ENCODE data around the gene MYH9. TPM values are rescaled to one million over a fixed set of nuclear protein-coding genes. Genes with fewer than 3 reads are reported as not detected.

The MYH9 gene
- total and polyA plus RNA-seq, 5 experiments from 2014 or later, result 51.2 to 718 (median 389) TPM

- peak overlapping the region in 7 of 10 donors; percentile 11 to 74 (median 28) for H3K27ac Mint-ChIP-seq
- POLR2A ChIA-PET, result interaction anchor here (1.0 to 2.0 kb wide), 4 partner anchors 10 to 160 kb away, joined by 3 to 9 read pairs (median 6); no protein-coding TSS in a partner anchor
- no peak for ATAC-seq
Observed at GRCh38 chr22:36308880-36309279, 78.9 kb downstream of the MYH9 start.

GRCh38 chr22:36306227-36306626 lies 81.5 kb downstream of the MYH9 start:
- H3K9me3 Mint-ChIP-seq, result no peaks in the 10 kb centered on the region
- POLR2A ChIA-PET, result interaction anchor here (0.5 kb wide), 1 partner anchor 37 kb away, joined by 4 read pairs; no protein-coding TSS in a partner anchor
- H3K36me3 Mint-ChIP-seq, result peaks cover 4 to 96% (median 35%) of the 10 kb centered on the region in 3 donors
- H3K4me1 Mint-ChIP-seq, result peaks cover 6 to 17% (median 8%) of the 10 kb centered on the region in 4 donors
- no peak for ATAC-seq
- peak overlapping the region in 5 of 10 donors; percentile 31 to 90 (median 50) for H3K27ac Mint-ChIP-seq
- H3K4me3 Mint-ChIP-seq, result no peak overlapping the region
- no peak for DNase-seq
- H3K27me3 Mint-ChIP-seq, result no peaks in the 10 kb centered on the region

More at GRCh38 chr22:36308880-36309279, 78.9 kb downstream of the MYH9 start:
- peaks cover 0 to 9% (median under 1%) of the 10 kb centered on the region in 4 donors for H3K4me1 Mint-ChIP-seq
- no peak for DNase-seq
- H3K9me3 Mint-ChIP-seq, result no peaks in the 10 kb centered on the region
- no peak overlapping the region for H3K4me3 Mint-ChIP-seq
- peaks cover 4 to 96% (median 28%) of the 10 kb centered on the region in 3 donors for H3K36me3 Mint-ChIP-seq
- H3K27me3 Mint-ChIP-seq, result no peaks in the 10 kb centered on the region

- POLR2A ChIA-PET, result interaction anchor here (0.5 to 1.1 kb wide), 4 partner anchors 9 to 79 kb away, joined by 3 to 4 read pairs (median 3); no protein-coding TSS in a partner anchor
- Mint-ChIP-seq H3K9me3 (no peaks in the 10 kb centered on the region), H3K4me3 (no peak overlapping the region), H3K27me3 (no peaks in the 10 kb centered on the region), H3K4me1 (peaks cover 6 to 21% (median 8%) of the 10 kb centered on the region in 4 donors), H3K27ac (peak overlapping the region in 6 of 10 donors; percentile 25 to 90 (median 50)), H3K36me3 (peaks cover 4 to 96% (median 39%) of the 10 kb centered on the region in 3 donors)
- ATAC-seq, result no peak
- no peak for DNase-seq
Observed at GRCh38 chr22:36305813-36306212, 82.0 kb downstream of the MYH9 start.

- H3K4me1 Mint-ChIP-seq, result peaks cover 6 to 24% (median 8%) of the 10 kb centered on the region in 4 donors
- H3K9me3 Mint-ChIP-seq, result no peaks in the 10 kb centered on the region
- POLR2A ChIA-PET, result interaction anchor here (0.9 to 1.3 kb wide), 2 partner anchors 13 to 73 kb away, joined by 3 to 5 read pairs; no protein-coding TSS in a partner anchor
- peaks cover 4 to 98% (median 42%) of the 10 kb centered on the region in 3 donors for H3K36me3 Mint-ChIP-seq
- peak overlapping the region in 1 of 10 donors; percentile 19 for H3K4me3 Mint-ChIP-seq
- ATAC-seq (no peak), DNase-seq (no peak)
- peak overlapping the region in 3 of 10 donors; percentile 62 to 76 (median 62) for H3K27ac Mint-ChIP-seq
- no peaks in the 10 kb centered on the region for H3K27me3 Mint-ChIP-seq
Observed at GRCh38 chr22:36304429-36304828, 83.3 kb downstream of the MYH9 start.

DNA sequence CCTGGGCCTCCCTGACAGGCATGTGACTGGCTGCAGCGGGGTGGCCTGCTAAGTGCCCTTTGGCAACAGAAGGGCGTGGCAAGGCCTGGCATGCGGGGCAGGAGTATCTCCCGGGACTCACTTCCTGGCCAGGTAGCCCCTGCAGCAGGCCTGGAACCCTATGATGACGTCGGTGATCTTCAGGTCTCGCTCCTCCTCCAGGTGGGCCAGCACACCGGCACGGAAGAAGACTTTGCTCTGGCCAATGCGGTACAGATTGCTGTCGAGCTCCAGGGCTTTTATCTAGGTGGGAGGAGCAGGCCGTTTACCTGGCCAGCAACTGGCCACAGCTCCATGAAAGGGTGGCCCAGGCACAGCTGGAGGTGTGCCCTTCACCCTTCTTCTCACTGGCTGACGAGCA lies 83.9 kb downstream of the MYH9 start:
- Mint-ChIP-seq H3K27me3 (no peaks in the 10 kb centered on the region), H3K4me3 (peak overlapping the region in 1 of 10 donors; percentile 12), H3K27ac (peak overlapping the region in 5 of 10 donors; percentile 49 to 83 (median 62)), H3K4me1 (peaks cover 6 to 21% (median 8%) of the 10 kb centered on the region in 4 donors), H3K9me3 (no peaks in the 10 kb centered on the region), H3K36me3 (peaks cover 4 to 97% (median 37%) of the 10 kb centered on the region in 3 donors)
- POLR2A ChIA-PET, result interaction anchor here (0.9 to 3.0 kb wide), 2 partner anchors 73 to 81 kb away, joined by 3 to 13 read pairs; no protein-coding TSS in a partner anchor
- ATAC-seq, result no peak
- no peak for DNase-seq

DNA sequence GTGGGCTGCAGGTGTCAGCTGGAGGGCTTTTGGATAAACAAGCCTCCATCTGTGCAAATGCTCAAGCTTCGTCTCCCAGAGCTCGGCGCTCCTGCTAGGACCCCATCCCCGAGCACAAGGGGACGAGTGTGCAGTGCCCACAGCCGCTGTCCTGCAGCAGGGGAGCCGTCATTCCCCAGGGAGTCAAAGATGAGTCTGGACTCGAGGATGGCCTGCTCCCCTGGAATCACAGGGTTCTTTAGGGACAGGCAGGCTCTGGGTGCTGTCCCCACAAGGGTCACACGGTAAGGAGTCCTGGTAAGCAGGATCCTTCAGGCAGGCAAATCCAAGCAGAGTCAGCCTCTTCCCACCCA lies 84.7 kb downstream of the MYH9 start:
- POLR2A ChIA-PET, result interaction anchor here (0.7 to 4.6 kb wide), 5 partner anchors 18 to 167 kb away, joined by 3 to 28 read pairs (median 13); no protein-coding TSS in a partner anchor
- H3K27ac Mint-ChIP-seq, result peak overlapping the region in 4 of 10 donors; percentile 9 to 61 (median 31)
- peak overlapping the region in 1 of 10 donors; percentile 24 for H3K4me3 Mint-ChIP-seq
- H3K36me3 Mint-ChIP-seq, result peaks cover 4 to 96% (median 34%) of the 10 kb centered on the region in 3 donors
- DNase-seq (no peak), ATAC-seq (no peak)
- peaks cover 6 to 22% (median 8%) of the 10 kb centered on the region in 4 donors for H3K4me1 Mint-ChIP-seq
- no peaks in the 10 kb centered on the region for H3K27me3 Mint-ChIP-seq
- H3K9me3 Mint-ChIP-seq, result no peaks in the 10 kb centered on the region

- H3K9me3 Mint-ChIP-seq, result no peaks in the 10 kb centered on the region
- H3K36me3 Mint-ChIP-seq, result peaks cover 4 to 96% (median 34%) of the 10 kb centered on the region in 3 donors
- ATAC-seq, result no peak
- POLR2A ChIA-PET, result interaction anchor here (0.5 to 4.6 kb wide), 9 partner anchors 10 to 169 kb away, joined by 3 to 28 read pairs (median 3); no protein-coding TSS in a partner anchor
- peak overlapping the region in 1 of 10 donors; percentile 10 for H3K4me3 Mint-ChIP-seq
- H3K27ac Mint-ChIP-seq, result peak overlapping the region in 6 of 10 donors; percentile 9 to 61 (median 32)
- peaks cover 6 to 23% (median 8%) of the 10 kb centered on the region in 4 donors for H3K4me1 Mint-ChIP-seq
- no peaks in the 10 kb centered on the region for H3K27me3 Mint-ChIP-seq
- no peak for DNase-seq
Observed at GRCh38 chr22:36302439-36303114, 85.2 kb downstream of the MYH9 start.

DNA sequence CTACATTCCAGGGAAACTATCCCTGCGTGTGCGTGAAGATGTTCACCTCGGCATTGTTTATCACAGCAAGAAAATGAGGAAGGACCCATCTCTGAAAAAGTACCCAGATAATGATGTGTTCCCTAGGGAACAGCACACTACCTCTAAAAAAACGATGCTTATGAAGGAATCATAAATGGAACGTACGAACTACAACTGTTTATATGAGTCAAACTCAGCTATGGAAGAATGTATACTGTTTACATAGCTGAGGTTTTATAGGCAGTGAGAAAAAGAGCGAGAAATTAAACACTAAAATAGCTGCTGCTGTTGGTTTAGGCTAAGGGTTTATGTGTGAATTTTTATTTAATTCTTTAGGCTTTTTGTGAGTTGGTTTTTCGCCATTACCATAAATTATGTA lies 85.9 kb downstream of the MYH9 start:
- no peak for ATAC-seq
- H3K4me1 Mint-ChIP-seq, result peaks cover 8 to 24% (median 11%) of the 10 kb centered on the region in 4 donors
- H3K27ac Mint-ChIP-seq, result peak overlapping the region; percentile 34 to 93 (median 86)
- no peaks in the 10 kb centered on the region for H3K27me3 Mint-ChIP-seq
- DNase-seq, result no peak
- no peaks in the 10 kb centered on the region for H3K9me3 Mint-ChIP-seq
- peaks cover 0 to 96% (median 32%) of the 10 kb centered on the region in 3 donors for H3K36me3 Mint-ChIP-seq
- POLR2A ChIA-PET, result interaction anchor here (0.5 to 4.6 kb wide), 12 partner anchors 8 to 170 kb away, joined by 3 to 28 read pairs (median 5); no protein-coding TSS in a partner anchor
- H3K4me3 Mint-ChIP-seq, result peak overlapping the region in 1 of 10 donors; percentile 39

DNA sequence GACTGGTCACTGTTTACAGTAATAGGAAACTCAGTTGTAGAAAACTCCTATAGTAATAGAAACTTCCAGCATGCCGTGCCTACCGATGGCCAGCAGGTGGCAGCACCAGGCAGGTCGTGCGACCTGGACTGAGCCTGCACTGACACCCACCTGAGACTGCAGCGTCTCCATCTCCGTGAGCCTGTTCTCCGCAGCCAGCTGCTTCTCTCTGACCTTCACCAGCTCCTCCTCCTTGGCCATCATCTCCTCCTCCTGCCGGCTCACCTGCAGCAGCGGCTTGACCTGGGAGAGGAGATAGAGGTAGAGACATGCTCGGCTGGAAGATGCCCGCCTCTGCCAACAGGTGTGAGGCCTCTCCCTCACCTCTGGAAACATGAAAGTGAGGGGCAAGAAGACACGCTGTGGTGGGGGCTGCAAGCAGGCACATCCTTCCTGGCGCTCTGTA lies 86.4 kb downstream of the MYH9 start:
- DNase-seq (peak; percentile 68 to 91 (median 81)), ATAC-seq (peak; percentile 90 to 91)
- H3K27me3 Mint-ChIP-seq, result no peaks in the 10 kb centered on the region
- H3K9me3 Mint-ChIP-seq, result no peaks in the 10 kb centered on the region
- peak overlapping the region in 1 of 10 donors; percentile 39 for H3K4me3 Mint-ChIP-seq
- H3K4me1 Mint-ChIP-seq, result peaks cover 8 to 24% (median 11%) of the 10 kb centered on the region in 4 donors
- peaks cover 0 to 96% (median 30%) of the 10 kb centered on the region in 3 donors for H3K36me3 Mint-ChIP-seq
- POLR2A ChIA-PET, result interaction anchor here (0.5 to 4.6 kb wide), 13 partner anchors 8 to 168 kb away, joined by 3 to 28 read pairs (median 4); no protein-coding TSS in a partner anchor
- H3K27ac Mint-ChIP-seq, result peak overlapping the region; percentile 34 to 93 (median 86)

DNA sequence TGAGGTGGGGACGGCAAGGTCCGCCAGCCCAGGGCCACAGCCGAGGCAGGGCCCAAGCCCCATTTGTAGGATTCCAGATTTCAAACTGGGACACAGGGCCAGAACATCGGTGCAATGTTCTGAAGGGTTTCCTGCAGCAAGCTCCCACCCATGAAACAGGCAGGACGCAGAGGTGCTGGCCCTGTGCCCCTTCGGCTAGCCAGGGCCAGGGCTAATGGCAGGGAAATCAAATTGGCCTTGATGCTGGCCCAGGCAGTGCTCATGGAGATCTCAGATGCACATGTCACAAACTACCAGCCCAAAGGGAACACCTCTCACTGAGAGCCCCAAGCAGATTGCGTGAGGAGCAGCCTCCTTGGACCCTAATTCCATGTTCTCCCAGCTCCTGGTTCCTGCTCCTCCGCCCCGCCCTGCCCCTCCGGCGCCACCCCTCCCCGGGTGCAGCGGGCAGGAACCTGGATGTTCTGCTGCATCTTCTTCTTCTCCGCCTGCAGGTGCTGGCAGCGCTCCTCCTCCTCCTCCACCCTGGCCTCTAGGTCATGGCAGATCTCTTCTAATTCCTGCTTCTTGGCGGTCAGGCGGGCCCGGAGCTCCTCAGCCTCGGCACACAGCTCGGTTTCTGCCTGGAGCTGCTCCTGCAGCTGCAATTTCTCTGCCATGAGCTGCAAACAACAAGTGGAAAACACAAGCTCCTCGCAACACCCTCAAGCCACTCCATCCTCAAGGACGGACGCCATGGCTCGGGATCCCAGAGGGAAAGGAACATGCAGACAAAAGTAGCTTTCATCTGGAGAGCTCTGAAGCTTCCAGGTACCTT lies 87.2 kb downstream of the MYH9 start:
- Mint-ChIP-seq H3K9me3 (no peaks in the 10 kb centered on the region), H3K27ac (peak overlapping the region in 8 of 10 donors; percentile 44 to 92 (median 85)), H3K4me3 (peak overlapping the region in 2 of 10 donors; percentile 24 to 51), H3K27me3 (no peaks in the 10 kb centered on the region), H3K36me3 (peaks cover 0 to 98% (median 35%) of the 10 kb centered on the region in 3 donors), H3K4me1 (peaks cover 10 to 25% (median 11%) of the 10 kb centered on the region in 4 donors)
- ATAC-seq (no peak), DNase-seq (no peak)
- POLR2A ChIA-PET, result interaction anchor here (0.5 to 4.6 kb wide), 15 partner anchors 11 to 225 kb away, joined by 3 to 28 read pairs (median 4); no protein-coding TSS in a partner anchor

DNA sequence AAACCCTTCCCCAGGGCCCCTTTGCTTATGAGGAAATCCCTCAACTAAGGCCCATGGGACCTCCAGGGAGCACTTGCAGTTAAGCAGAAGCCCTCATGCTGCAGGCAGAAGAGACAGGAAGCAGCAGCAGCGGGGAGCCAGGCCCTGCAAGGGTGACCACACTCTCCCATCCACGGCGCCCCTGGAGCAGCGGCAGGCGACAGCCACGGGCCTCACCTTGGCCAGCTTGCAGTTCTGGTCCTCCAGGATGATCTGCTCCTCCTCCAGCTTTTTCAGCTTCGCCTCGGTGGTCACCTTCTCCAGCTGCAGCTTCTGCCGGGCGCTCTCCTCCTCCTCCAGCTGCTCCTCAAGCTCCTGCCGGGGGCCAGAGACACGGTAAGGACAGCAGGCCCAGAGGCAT lies 87.9 kb downstream of the MYH9 start:
- H3K27me3 Mint-ChIP-seq, result no peaks in the 10 kb centered on the region
- peaks cover 0 to 98% (median 37%) of the 10 kb centered on the region in 3 donors for H3K36me3 Mint-ChIP-seq
- peak overlapping the region in 5 of 10 donors; percentile 37 to 71 (median 44) for H3K27ac Mint-ChIP-seq
- no peak for DNase-seq
- H3K4me3 Mint-ChIP-seq, result no peak overlapping the region
- peaks cover 10 to 26% (median 11%) of the 10 kb centered on the region in 4 donors for H3K4me1 Mint-ChIP-seq
- no peak for ATAC-seq
- H3K9me3 Mint-ChIP-seq, result no peaks in the 10 kb centered on the region
- POLR2A ChIA-PET, result interaction anchor here (0.5 to 4.6 kb wide), 9 partner anchors 10 to 225 kb away, joined by 3 to 28 read pairs (median 6); partner anchors contain the start of gene FOXRED2
